CD4-positive, alpha-beta T cell treated with Interleukin-10 for 1 hour (primary cell): ENCODE measurements around the gene CLIC3.
A peak's percentile ranks its signal among the peaks of the same experiment; 100 is the strongest.

Experiments used
- DNase-seq: peaks from one replicate; pipeline ENCODE4 v3.0.0-alpha.2; 2020

CLIC3 gene

GRCh38 chr9:137016436-137016835, 20.1 kb upstream of the CLIC3 start:
- no peak for DNase-seq

GRCh38 chr9:137015976-137016375, 19.6 kb upstream of the CLIC3 start:
- DNase-seq: no peak

- no peak for DNase-seq
Measured at GRCh38 chr9:137015540-137015930, 19.2 kb upstream of the CLIC3 start.

GRCh38 chr9:137014776-137015539, 18.6 kb upstream of the CLIC3 start:
- DNase-seq: no peak

GRCh38 chr9:137014166-137014565, 17.8 kb upstream of the CLIC3 start:
- no peak for DNase-seq

GRCh38 chr9:137013571-137013940, 17.2 kb upstream of the CLIC3 start:
- no peak for DNase-seq

GRCh38 chr9:137012694-137013570, 16.6 kb upstream of the CLIC3 start:
- DNase-seq: no peak

GRCh38 chr9:137011907-137012675, 15.7 kb upstream of the CLIC3 start:
- no peak for DNase-seq

GRCh38 chr9:137011156-137011555, 14.8 kb upstream of the CLIC3 start:
- no peak for DNase-seq

GRCh38 chr9:137009938-137010732, 13.8 kb upstream of the CLIC3 start:
- DNase-seq: no peak

- no peak for DNase-seq
Measured at GRCh38 chr9:137009217-137009616, 12.8 kb upstream of the CLIC3 start.

- no peak for DNase-seq
Measured at GRCh38 chr9:137008312-137008711, 11.9 kb upstream of the CLIC3 start.

- DNase-seq: no peak
Measured at GRCh38 chr9:137007816-137008270, 11.5 kb upstream of the CLIC3 start.

GRCh38 chr9:137007108-137007815, 10.9 kb upstream of the CLIC3 start:
- no peak for DNase-seq

- DNase-seq: no peak
Measured at GRCh38 chr9:137006116-137007003, 10.0 kb upstream of the CLIC3 start.

GRCh38 chr9:137004285-137004684, 7.9 kb upstream of the CLIC3 start:
- peak; percentile 37 for DNase-seq

GRCh38 chr9:137002646-137003041, 6.3 kb upstream of the CLIC3 start:
- DNase-seq: no peak

- no peak for DNase-seq
Measured at GRCh38 chr9:137001857-137002645, 5.7 kb upstream of the CLIC3 start.

- peak; percentile 44 for DNase-seq
Measured at GRCh38 chr9:137000177-137000930, 4.0 kb upstream of the CLIC3 start.
